ENCODE measurements around the gene CNPY4. TPM values are rescaled to one million over a fixed set of nuclear protein-coding genes. Genes with fewer than 3 reads are reported as not detected.

CNPY4 gene
- total and polyA plus RNA-seq, 2 donors (not counting 3 experiments of a cell fraction or from before 2014, with no cell fraction given), result 28.6 to 33.7 TPM

DNA sequence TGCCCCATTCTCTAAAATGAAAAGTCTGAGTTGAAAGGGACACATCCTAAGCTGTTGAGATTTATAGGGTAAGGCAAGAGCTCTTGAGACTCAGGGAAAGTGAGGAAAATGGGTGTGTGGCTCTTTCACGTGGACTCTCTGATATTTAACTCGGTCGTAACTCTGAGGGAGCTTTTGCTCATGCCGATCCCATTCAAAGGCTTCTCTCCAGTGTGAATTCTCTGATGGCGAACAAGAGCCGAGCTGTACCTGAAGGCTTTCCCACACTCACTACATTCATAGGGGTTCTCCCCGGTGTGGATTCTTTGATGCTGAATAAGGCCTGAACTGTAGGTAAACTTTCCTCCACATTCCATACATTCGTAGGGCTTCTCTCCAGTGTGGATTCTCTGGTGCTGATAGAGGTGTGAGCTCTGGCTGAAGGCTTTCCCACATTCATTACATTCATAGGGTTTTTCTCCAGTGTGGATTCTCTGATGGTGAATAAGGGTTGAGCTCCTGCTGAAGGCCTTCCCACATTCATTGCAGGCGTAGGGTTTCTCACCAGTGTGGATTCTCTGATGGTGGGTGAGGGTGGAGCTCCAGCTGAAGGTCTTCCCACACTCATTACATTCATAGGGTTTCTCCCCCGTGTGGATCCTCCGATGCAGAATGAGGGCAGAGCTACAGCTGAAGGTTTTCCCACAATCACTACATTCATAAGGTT lies 48.3 kb upstream of the CNPY4 start:
- Histone ChIP-seq H3K4me2 (ENCODE audit: insufficient read depth, low read length) (no peak overlapping the region), H3K9me3 (replicated peaks; ENCODE audit: control insufficient read depth, insufficient read depth, low read length) (peaks cover 26% of the 10 kb centered on the region), H3K27me3 (ENCODE audit: control insufficient read depth in 2 of 2, insufficient read depth in 2 of 2, low read length in 2 of 2) (no peaks in the 10 kb centered on the region), H2AFZ (ENCODE audit: low read depth, low read length) (no peak overlapping the region), H3K36me3 (ENCODE audit: control insufficient read depth in 2 of 2, extremely low read depth in 1 of 2, insufficient read depth in 2 of 2, low read length in 2 of 2) (peaks cover 44 to 53% of the 10 kb centered on the region in 2 experiments), H3K27ac (ENCODE audit: insufficient read depth, low read depth, low read length) (no peak overlapping the region), H3K4me1 (ENCODE audit: control insufficient read depth, extremely low read depth, insufficient read depth, low read length) (no peaks in the 10 kb centered on the region), H3K4me3 (replicated peaks in 1 of 3; ENCODE audit: insufficient read depth in 1 of 3, low read depth in 1 of 3, low read length in 3 of 3) (no peak overlapping the region), H3K79me2 (ENCODE audit: control insufficient read depth, insufficient read depth, low read length) (no peaks in the 10 kb centered on the region), H4K20me1 (replicated peaks; ENCODE audit: control insufficient read depth, extremely low read depth, insufficient read depth, low read length) (no peaks in the 10 kb centered on the region), H3K9ac (replicated peaks; ENCODE audit: extremely low read depth, insufficient read depth, low read length) (no peak overlapping the region), H3K9me1 (replicated peaks; ENCODE audit: control insufficient read depth, extremely low read depth, insufficient read depth, low read length) (no peaks in the 10 kb centered on the region)
- dilution Hi-C loops (cut with MboI; ENCODE audit: extremely low pct_ligation_motif_present, low sequenced_read_pairs) (no loop called here), intact Hi-C loops (cut with micrococcal nuclease) (no loop called here)
- TSS peak; percentile 6 for BruUV-seq (replicated peaks)
- FAIRE-seq (no peak), DNase-seq (ENCODE audit: low read depth, low spot score) (no peak)
- peak; percentile 32 for TF ChIP-seq POLR2A (IDR thresholded peaks at IDR 0.05; ENCODE audit: low read depth, low read length)
- TF ChIP-seq JUN (IDR thresholded peaks at IDR 0.05; ENCODE audit: borderline replicate concordance, insufficient read depth, insufficient read length, low read depth), result no peak
- ChIA-PET POLR2A (no interaction called here), CTCF (no interaction called here)

DNA sequence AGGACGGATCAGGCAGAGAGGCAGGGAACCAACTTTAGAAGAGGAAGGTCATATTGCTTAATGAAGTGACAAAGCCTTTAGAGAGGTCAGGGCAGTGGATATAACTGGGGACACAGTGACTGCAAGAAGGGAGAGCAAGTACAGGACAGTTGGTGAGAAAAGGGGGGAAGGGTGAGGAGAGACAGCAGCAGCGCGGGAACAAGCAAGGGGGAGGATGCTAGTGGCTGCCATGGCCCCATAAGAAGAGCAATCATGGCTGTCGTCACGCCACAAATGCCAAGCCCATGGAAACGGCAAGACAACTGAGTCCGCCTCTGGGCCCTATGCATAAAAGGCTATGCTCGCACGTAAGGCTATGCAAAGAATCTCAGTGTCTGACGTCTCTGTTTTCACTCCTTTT lies 47.0 kb upstream of the CNPY4 start:
- ChIA-PET POLR2A (no interaction called here), CTCF (no interaction called here)
- DNase-seq (ENCODE audit: low read depth, low spot score) (no peak), FAIRE-seq (no peak)
- Histone ChIP-seq H4K20me1 (replicated peaks; ENCODE audit: control insufficient read depth, extremely low read depth, insufficient read depth, low read length) (no peaks in the 10 kb centered on the region), H3K9ac (replicated peaks; ENCODE audit: extremely low read depth, insufficient read depth, low read length) (no peak overlapping the region), H3K36me3 (ENCODE audit: control insufficient read depth in 2 of 2, extremely low read depth in 1 of 2, insufficient read depth in 2 of 2, low read length in 2 of 2) (peaks cover 47 to 61% of the 10 kb centered on the region in 2 experiments), H2AFZ (ENCODE audit: low read depth, low read length) (no peak overlapping the region), H3K27me3 (ENCODE audit: control insufficient read depth in 2 of 2, insufficient read depth in 2 of 2, low read length in 2 of 2) (no peaks in the 10 kb centered on the region), H3K27ac (ENCODE audit: insufficient read depth, low read depth, low read length) (no peak overlapping the region), H3K4me3 (replicated peaks in 1 of 3; ENCODE audit: insufficient read depth in 1 of 3, low read depth in 1 of 3, low read length in 3 of 3) (no peak overlapping the region), H3K4me1 (ENCODE audit: control insufficient read depth, extremely low read depth, insufficient read depth, low read length) (no peaks in the 10 kb centered on the region), H3K4me2 (ENCODE audit: insufficient read depth, low read length) (no peak overlapping the region), H3K9me1 (replicated peaks; ENCODE audit: control insufficient read depth, extremely low read depth, insufficient read depth, low read length) (no peaks in the 10 kb centered on the region), H3K79me2 (ENCODE audit: control insufficient read depth, insufficient read depth, low read length) (peaks cover 7% of the 10 kb centered on the region), H3K9me3 (replicated peaks; ENCODE audit: control insufficient read depth, insufficient read depth, low read length) (peaks cover 26% of the 10 kb centered on the region)
- dilution Hi-C loops (cut with MboI; ENCODE audit: extremely low pct_ligation_motif_present, low sequenced_read_pairs) (no loop called here), intact Hi-C loops (cut with micrococcal nuclease) (no loop called here)
- no TSS peak for BruUV-seq (replicated peaks)
- TF ChIP-seq MYC (IDR thresholded peaks at IDR 0.05; ENCODE audit: low read depth, low read length), result no peak
- TF ChIP-seq, protein P1, sequence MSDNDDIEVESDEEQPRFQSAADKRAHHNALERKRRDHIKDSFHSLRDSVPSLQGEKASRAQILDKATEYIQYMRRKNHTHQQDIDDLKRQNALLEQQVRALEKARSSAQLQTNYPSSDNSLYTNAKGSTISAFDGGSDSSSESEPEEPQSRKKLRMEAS (IDR thresholded peaks at IDR 0.05; ENCODE audit: insufficient read depth, insufficient read length), result no peak
- no peak for TF ChIP-seq JUN (IDR thresholded peaks at IDR 0.05; ENCODE audit: borderline replicate concordance, insufficient read depth, insufficient read length, low read depth)
- TF ChIP-seq EZH2 (IDR thresholded peaks at IDR 0.05; ENCODE audit: borderline replicate concordance, low read depth, low read length, severe bottlenecking), result no peak
- no peak for TF ChIP-seq GATA2 (IDR thresholded peaks at IDR 0.05; ENCODE audit: insufficient read depth, insufficient read length, low read depth, low read length)
- no peak for TF ChIP-seq POLR2A (IDR thresholded peaks at IDR 0.05; ENCODE audit: low read depth, low read length)
- TF ChIP-seq FOS (IDR thresholded peaks at IDR 0.05; ENCODE audit: borderline replicate concordance, insufficient read depth, low read length), result no peak
- TF ChIP-seq, protein P2, sequence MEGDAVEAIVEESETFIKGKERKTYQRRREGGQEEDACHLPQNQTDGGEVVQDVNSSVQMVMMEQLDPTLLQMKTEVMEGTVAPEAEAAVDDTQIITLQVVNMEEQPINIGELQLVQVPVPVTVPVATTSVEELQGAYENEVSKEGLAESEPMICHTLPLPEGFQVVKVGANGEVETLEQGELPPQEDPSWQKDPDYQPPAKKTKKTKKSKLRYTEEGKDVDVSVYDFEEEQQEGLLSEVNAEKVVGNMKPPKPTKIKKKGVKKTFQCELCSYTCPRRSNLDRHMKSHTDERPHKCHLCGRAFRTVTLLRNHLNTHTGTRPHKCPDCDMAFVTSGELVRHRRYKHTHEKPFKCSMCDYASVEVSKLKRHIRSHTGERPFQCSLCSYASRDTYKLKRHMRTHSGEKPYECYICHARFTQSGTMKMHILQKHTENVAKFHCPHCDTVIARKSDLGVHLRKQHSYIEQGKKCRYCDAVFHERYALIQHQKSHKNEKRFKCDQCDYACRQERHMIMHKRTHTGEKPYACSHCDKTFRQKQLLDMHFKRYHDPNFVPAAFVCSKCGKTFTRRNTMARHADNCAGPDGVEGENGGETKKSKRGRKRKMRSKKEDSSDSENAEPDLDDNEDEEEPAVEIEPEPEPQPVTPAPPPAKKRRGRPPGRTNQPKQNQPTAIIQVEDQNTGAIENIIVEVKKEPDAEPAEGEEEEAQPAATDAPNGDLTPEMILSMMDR (IDR thresholded peaks at IDR 0.05; ENCODE audit: extremely low read depth in 1 of 2, insufficient read depth in 1 of 2, low read depth in 1 of 2, low read length in 2 of 2), result no peak
- no peak for TF ChIP-seq POLR2AphosphoS5 (IDR thresholded peaks at IDR 0.05; ENCODE audit: insufficient read depth, low read depth, low read length)
